ENCODE results near the gene MCUB.

DNA sequence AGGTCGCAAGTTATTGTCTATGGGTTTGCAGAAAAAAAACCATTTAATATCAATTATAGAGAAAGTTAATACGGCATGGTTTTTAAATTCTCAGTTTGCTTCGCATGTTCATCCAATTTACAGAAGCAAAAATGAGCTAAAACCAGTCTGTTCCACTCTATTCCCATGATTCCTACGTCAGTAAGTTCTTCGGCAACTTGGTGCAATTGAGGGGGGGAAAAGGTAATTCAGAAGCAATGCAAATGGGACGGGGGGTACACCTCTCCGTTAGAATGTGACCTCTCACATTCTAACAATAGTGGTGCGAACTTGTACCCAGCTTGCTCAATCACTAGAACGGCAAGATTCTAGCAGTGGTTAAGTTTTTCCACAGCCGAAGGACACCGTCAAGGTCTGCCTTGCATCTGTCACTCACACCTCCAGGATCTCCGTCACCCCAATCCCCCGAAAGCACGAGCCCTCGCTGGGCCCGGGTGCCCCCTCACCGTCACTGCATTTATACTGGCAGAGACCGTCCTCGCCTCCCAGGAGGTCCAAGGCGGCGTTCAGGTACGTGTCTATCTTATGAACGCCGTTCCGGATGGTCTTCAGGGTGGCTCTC lies 169.2 kb downstream of the MCUB start:
- no peak for TF ChIP-seq POLR2A (IDR thresholded peaks at IDR 0.05)
- TF ChIP-seq CTCF (IDR thresholded peaks at IDR 0.05): no peak

Measured in prostate gland (tissue), 2 donors.